A673 (cell line): Measurements from ENCODE around the gene PRKCH. TPM values are rescaled to one million over a fixed set of nuclear protein-coding genes. Genes with fewer than 3 reads are reported as not detected.

ENCODE experiments used
- BruUV-seq: library from RNA; stranded (reverse); fragments of 400-500 nt; replicated peaks from 2 replicates; lab custom pipeline; 2021; lab: Mats Ljungman, UMichigan
- CTCF ChIA-PET: fragments of 300-600 bp; sonication (Branson Sonifier 250); formaldehyde crosslinking; loops from one replicate; lab custom pipeline; 2022; ENCODE audit warnings: antibody characterized with exemption; lab: Charles Lee
- POLR2A ChIA-PET: fragments of 300-600 bp; sonication (Branson Sonifier 250); formaldehyde crosslinking; loops from one replicate; lab custom pipeline; 2022; ENCODE audit warnings: antibody characterized with exemption; ENCODE audit not compliant: low non-redundant PET; lab: Charles Lee
- DNase-seq: peaks from one replicate; pipeline ENCODE4 v3.0.0-alpha.2; 2015; ENCODE audit warnings: low spot score
- H3K27ac ChIP-seq: fragments of 200-600 bp; sonication (generic); 2 replicates; pipeline ENCODE4 v1.5.1; 2016; ENCODE audit warnings: mixed run types, low read depth, mild to moderate bottlenecking, mixed read lengths, antibody characterized with exemption, low read length; ENCODE audit not compliant: poor library complexity, severe bottlenecking
- H3K27me3 ChIP-seq: fragments of 200-600 bp; sonication (generic); replicated peaks from 2 replicates; pipeline ENCODE4 v1.6.1; 2017; ENCODE audit warnings: mixed run types, low read depth, mild to moderate bottlenecking, mixed read lengths, antibody characterized with exemption, low read length; ENCODE audit not compliant: insufficient read depth, poor library complexity
- H3K36me3 ChIP-seq: fragments of 200-600 bp; sonication (generic); 2 replicates; pipeline ENCODE4 v1.6.1; 2016; ENCODE audit warnings: mixed run types, mild to moderate bottlenecking, mixed read lengths, antibody characterized with exemption, low read length; ENCODE audit not compliant: insufficient read depth, poor library complexity, severe bottlenecking
- H3K4me1 ChIP-seq: fragments of 200-600 bp; sonication (generic); 2 replicates; pipeline ENCODE4 v1.6.1; 2017; ENCODE audit warnings: mixed run types, mild to moderate bottlenecking, mixed read lengths, antibody characterized with exemption, low read length; ENCODE audit not compliant: insufficient read depth, poor library complexity, severe bottlenecking
- H3K4me3 ChIP-seq: fragments of 200-600 bp; sonication (generic); 2 replicates; pipeline ENCODE4 v1.5.1; 2016; ENCODE audit warnings: low read depth, mixed run types, mild to moderate bottlenecking, mixed read lengths, low read length; ENCODE audit not compliant: poor library complexity, severe bottlenecking
- H3K9me3 ChIP-seq: fragments of 200-600 bp; sonication (generic); 2 replicates; pipeline ENCODE4 v1.6.1; 2016; ENCODE audit warnings: mixed run types, low read depth, mild to moderate bottlenecking, mixed read lengths, antibody characterized with exemption, low read length; ENCODE audit not compliant: poor library complexity, severe bottlenecking
- EZH2 ChIP-seq: fragments of 200-600 bp; sonication (generic); IDR thresholded peaks from 2 replicates; pipeline ENCODE4 v1.6.1; 2017; ENCODE audit warnings: borderline replicate concordance, low read depth, mild to moderate bottlenecking, mixed read lengths, antibody characterized with exemption, low read length; ENCODE audit not compliant: poor library complexity, severe bottlenecking
- intact Hi-C: fragments of 100-400 bp; cut with micrococcal nuclease; formaldehyde crosslinking; loops from one replicate; pipeline ENCODE4 v1.10.0; 2022; ENCODE audit not compliant: unreplicated experiment
- total RNA-seq: library from RNA; stranded (reverse); gene quantifications from 2 replicates; pipeline ENCODE4 v1.2.3, GENCODE V29; 2021
- TF ChIP-seq, protein P1 (sequence below): fragments of 300-800, 200-600 bp; sonication (generic); conservative IDR thresholded peaks from 2 replicates; pipeline ENCODE4 v1.5.1; 2017; ENCODE audit warnings: low read depth, mild to moderate bottlenecking, antibody characterized with exemption, low read length, moderate library complexity, mixed read lengths

The PRKCH gene
- total RNA-seq, 1 experiment from 2014 or later = 1.8 TPM

DNA sequence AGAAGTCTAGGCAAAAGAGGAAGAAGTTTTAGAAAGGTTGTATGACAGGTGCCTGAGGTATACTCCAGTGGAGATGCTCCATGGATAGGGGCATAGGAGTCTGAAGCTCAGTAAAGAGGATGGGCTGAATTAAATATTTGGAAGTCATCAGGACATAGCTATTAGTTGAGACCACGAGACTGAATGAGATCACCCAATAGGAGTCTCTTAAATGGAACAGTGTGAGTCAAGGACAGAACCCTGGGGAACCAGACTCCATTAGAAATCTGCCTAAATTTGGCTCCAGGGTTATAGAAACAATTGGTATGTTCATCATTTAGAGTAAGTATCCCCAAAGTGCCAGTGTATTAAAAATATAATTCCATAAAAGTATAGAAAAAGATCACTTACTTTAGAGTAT, 172.6 kb downstream of the PRKCH start:
- intact Hi-C loops = no loop called here
- DNase-seq = no peak
- ChIA-PET CTCF (no interaction called here), POLR2A (no interaction called here)
- H3K36me3 ChIP-seq = no peaks in the 10 kb centered on the region
- H3K4me3 ChIP-seq = no peak overlapping the region
- no peak overlapping the region for H3K27ac ChIP-seq
- TF ChIP-seq EZH2 = no peak
- TF ChIP-seq, protein P1, sequence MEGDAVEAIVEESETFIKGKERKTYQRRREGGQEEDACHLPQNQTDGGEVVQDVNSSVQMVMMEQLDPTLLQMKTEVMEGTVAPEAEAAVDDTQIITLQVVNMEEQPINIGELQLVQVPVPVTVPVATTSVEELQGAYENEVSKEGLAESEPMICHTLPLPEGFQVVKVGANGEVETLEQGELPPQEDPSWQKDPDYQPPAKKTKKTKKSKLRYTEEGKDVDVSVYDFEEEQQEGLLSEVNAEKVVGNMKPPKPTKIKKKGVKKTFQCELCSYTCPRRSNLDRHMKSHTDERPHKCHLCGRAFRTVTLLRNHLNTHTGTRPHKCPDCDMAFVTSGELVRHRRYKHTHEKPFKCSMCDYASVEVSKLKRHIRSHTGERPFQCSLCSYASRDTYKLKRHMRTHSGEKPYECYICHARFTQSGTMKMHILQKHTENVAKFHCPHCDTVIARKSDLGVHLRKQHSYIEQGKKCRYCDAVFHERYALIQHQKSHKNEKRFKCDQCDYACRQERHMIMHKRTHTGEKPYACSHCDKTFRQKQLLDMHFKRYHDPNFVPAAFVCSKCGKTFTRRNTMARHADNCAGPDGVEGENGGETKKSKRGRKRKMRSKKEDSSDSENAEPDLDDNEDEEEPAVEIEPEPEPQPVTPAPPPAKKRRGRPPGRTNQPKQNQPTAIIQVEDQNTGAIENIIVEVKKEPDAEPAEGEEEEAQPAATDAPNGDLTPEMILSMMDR = no peak
- no peaks in the 10 kb centered on the region for H3K27me3 ChIP-seq
- H3K9me3 ChIP-seq = no peaks in the 10 kb centered on the region
- no TSS peak for BruUV-seq
- no peaks in the 10 kb centered on the region for H3K4me1 ChIP-seq

DNA sequence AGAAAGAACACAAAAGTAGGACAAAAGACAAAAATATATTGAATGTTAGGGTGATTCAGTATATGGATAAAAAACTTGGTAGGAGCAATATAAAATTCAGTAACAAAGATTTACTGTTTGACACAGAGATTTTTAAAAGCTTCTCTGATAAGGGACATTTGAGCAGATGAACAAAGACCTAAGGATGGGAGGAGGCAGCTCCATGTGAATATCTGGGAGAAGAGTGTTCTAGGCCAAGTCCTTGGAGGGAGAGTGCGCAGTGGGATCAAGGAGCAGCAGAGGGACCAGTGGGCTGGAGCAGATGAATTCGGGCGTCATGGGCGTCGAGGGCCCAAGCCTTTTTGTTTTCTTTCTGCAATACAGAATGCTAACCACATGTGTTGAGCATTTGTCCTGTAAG, 174.4 kb downstream of the PRKCH start:
- Histone ChIP-seq H3K4me3 (no peak overlapping the region), H3K9me3 (no peaks in the 10 kb centered on the region), H3K27ac (no peak overlapping the region), H3K4me1 (no peaks in the 10 kb centered on the region), H3K36me3 (no peaks in the 10 kb centered on the region), H3K27me3 (no peaks in the 10 kb centered on the region)
- intact Hi-C loops = no loop called here
- ChIA-PET CTCF (no interaction called here), POLR2A (no interaction called here)
- no peak for DNase-seq
- BruUV-seq = no TSS peak
- TF ChIP-seq EZH2 = no peak
- TF ChIP-seq, protein P1 = no peak

DNA sequence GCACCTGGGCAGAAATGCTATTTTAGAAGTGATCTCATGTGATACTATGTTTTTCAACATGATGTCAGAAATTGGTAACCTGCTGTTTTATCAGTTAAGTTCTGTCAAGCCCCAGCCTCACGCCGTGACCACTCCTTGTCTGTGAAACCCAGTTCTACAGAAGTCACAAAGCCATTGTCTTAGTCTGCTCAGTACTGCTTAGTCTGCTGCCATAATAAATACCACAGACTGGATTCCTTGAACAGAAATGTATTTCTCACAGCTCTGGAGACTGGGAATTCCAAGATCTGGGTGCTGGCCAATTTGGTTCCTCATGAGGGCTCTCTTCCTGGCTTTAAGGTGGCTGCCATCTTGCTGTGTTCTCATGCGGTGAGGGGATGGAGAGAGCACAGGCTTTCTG, 176.9 kb downstream of the PRKCH start:
- no TSS peak for BruUV-seq
- intact Hi-C loops = no loop called here
- TF ChIP-seq EZH2 = no peak
- CTCF ChIA-PET = no interaction called here
- DNase-seq = no peak
- Histone ChIP-seq H3K9me3 (no peaks in the 10 kb centered on the region), H3K27me3 (no peaks in the 10 kb centered on the region), H3K4me3 (no peak overlapping the region), H3K4me1 (no peaks in the 10 kb centered on the region), H3K27ac (no peak overlapping the region), H3K36me3 (no peaks in the 10 kb centered on the region)
- POLR2A ChIA-PET = no interaction called here

DNA sequence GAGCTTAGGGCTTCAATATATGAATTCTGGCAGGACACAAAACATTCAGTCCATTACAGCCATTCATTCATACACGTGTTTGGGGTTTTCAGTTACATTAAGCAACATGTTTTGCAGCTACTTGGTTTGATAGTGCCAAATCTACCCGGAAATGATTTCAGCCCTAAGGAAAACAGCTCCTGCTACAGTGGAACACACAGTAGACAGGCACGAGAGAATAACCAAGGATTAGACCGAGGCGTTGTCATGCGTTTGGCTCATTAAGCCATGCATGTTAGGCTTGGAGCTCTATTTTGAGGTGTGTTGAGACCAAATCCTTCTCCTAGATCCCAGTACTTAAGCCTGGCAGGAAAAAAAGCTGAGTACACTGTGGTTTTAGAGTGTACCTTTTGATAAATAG, 177.4 kb downstream of the PRKCH start:
- intact Hi-C loops = no loop called here
- Histone ChIP-seq H3K9me3 (no peaks in the 10 kb centered on the region), H3K27ac (no peak overlapping the region), H3K4me1 (no peaks in the 10 kb centered on the region), H3K4me3 (no peak overlapping the region), H3K36me3 (no peaks in the 10 kb centered on the region), H3K27me3 (no peaks in the 10 kb centered on the region)
- no peak for DNase-seq
- POLR2A ChIA-PET = no interaction called here
- no peak for TF ChIP-seq EZH2
- TF ChIP-seq, protein P1 = no peak
- CTCF ChIA-PET = interaction anchor here (0.6 kb wide), 1 partner anchor 14 kb away, joined by 3 read pairs; no protein-coding TSS in a partner anchor
- no TSS peak for BruUV-seq
